Uterus (tissue), 2 donors: ENCODE data around the gene CD109.
A peak's percentile ranks its signal among the peaks of the same experiment; 100 is the strongest.

Experiments
- CTCF ChIP-seq, 4 experiments: fragments of 200-600 bp in 2 of 4; fragments of 450-650 bp in 2 of 4; sonication (generic) in 2 of 4; IDR thresholded peaks; one replicate each; pipeline ENCODE4 v1.5.1; 2016 to 2019; ENCODE audit warnings: antibody characterized with exemption in 4 of 4, mild to moderate bottlenecking in 2 of 4, moderate library complexity in 1 of 4
- POLR2A ChIP-seq, 2 donors: fragments of 450-650 bp; IDR thresholded peaks; one replicate each; pipeline ENCODE4 v1.6.1; 2016; ENCODE audit warnings: antibody characterized with exemption in 2 of 2, mild to moderate bottlenecking in 1 of 2, moderate library complexity in 1 of 2

- TF ChIP-seq CTCF (IDR thresholded peaks at IDR 0.05) (peak; percentile 80 to 89 (median 84)), POLR2A (IDR thresholded peaks at IDR 0.05) (no peak)
These were observed 43.1 kb downstream of the CD109 start for GRCh38 chr6:73739096-73739495.
